K562 (cell line): ENCODE results near the gene SMPDL3B. TPM values are rescaled to one million over a fixed set of nuclear protein-coding genes. Genes with fewer than 3 reads are reported as not detected.
A peak's percentile ranks its signal among the peaks of the same experiment; 100 is the strongest.

ENCODE experiments used
- BHLHE40 ChIP-seq: IDR thresholded peaks from 2 replicates; pipeline ENCODE4 v1.6.1; 2011; ENCODE audit warnings: low read length, improper control_type of control experiment
- CBFA2T3 ChIP-seq: fragments of 450-650 bp; IDR thresholded peaks from 2 replicates; pipeline ENCODE4 v1.6.1; 2017
- DIDO1 ChIP-seq: fragments of 450-650 bp; IDR thresholded peaks from 2 replicates; pipeline ENCODE4 v1.6.1; 2016; ENCODE audit warnings: low read depth, missing biosample characterization, missing genetic modification characterization
- FOSL1 ChIP-seq: fragments of 200-800 bp; sonication (Bioruptor generic); conservative IDR thresholded peaks from 2 replicates; pipeline ENCODE4 v1.6.1; 2016; ENCODE audit warnings: missing genetic modification characterization, missing compliant biosample characterization
- HEY1 ChIP-seq: fragments of 250-450 bp; sonication (Bioruptor Pico); IDR thresholded peaks from 2 replicates; pipeline ENCODE4 v1.5.0; 2020; ENCODE audit warnings: mild to moderate bottlenecking, moderate library complexity, borderline replicate concordance
- HLTF ChIP-seq: fragments of 450-650 bp; IDR thresholded peaks from 2 replicates; pipeline ENCODE4 v1.6.1; 2016
- HOXB6 ChIP-seq: fragments of 250-450 bp; sonication (Bioruptor Pico); IDR thresholded peaks from 2 replicates; pipeline ENCODE4 v1.5.1; 2022; ENCODE audit warnings: mild to moderate bottlenecking, borderline replicate concordance
- JUND ChIP-seq, 2 experiments: IDR thresholded peaks; 2 replicates in 1 of 2; 3 replicates in 1 of 2; pipeline ENCODE4 v1.6.1; 2011; ENCODE audit warnings: borderline replicate concordance in 2 of 2, low read depth in 2 of 2, low read length in 2 of 2, improper control_type of control experiment in 1 of 2, missing biosample characterization in 1 of 2, missing genetic modification characterization in 1 of 2, missing genetic modification reagents in 1 of 2
- KLF10 ChIP-seq: fragments of 250-450 bp; sonication (Bioruptor Pico); IDR thresholded peaks from 2 replicates; pipeline ENCODE4 v1.6.1; 2021; ENCODE audit warnings: matching md5 sums
- PKNOX1 ChIP-seq: fragments of 450-650 bp; IDR thresholded peaks from 2 replicates; pipeline ENCODE4 v1.6.1; 2016
- POU5F1 ChIP-seq: fragments of 150-350 bp; IDR thresholded peaks from 2 replicates; pipeline ENCODE4 v1.6.1; 2014; ENCODE audit warnings: borderline replicate concordance, low read length, low read depth, mild to moderate bottlenecking; ENCODE audit not compliant: partially characterized antibody
- RFX7 ChIP-seq: fragments of 250-450 bp; sonication (Bioruptor Pico); IDR thresholded peaks from 2 replicates; pipeline ENCODE4 v1.5.1; 2021; ENCODE audit warnings: mild to moderate bottlenecking
- SFPQ ChIP-seq: fragments of 200-400 bp; formaldehyde crosslinking; IDR thresholded peaks from 2 replicates; pipeline ENCODE4 v1.6.1; 2017; ENCODE audit warnings: mild to moderate bottlenecking, low read depth, low read length, moderate library complexity
- TRIM28 ChIP-seq: fragments of 450-650 bp; IDR thresholded peaks from 2 replicates; pipeline ENCODE4 v1.6.1; 2017
- U2AF1 ChIP-seq: fragments of 200-400 bp; formaldehyde crosslinking; optimal IDR thresholded peaks from 2 replicates; pipeline ENCODE3; 2017; ENCODE audit warnings: mild to moderate bottlenecking, low read depth, low read length, moderate library complexity
- VEZF1 ChIP-seq: fragments of 200-800 bp; sonication (Bioruptor generic); IDR thresholded peaks from 2 replicates; pipeline ENCODE4 v1.6.1; 2017; ENCODE audit warnings: missing genetic modification characterization, missing compliant biosample characterization
- XRCC3 ChIP-seq: fragments of 450-650 bp; IDR thresholded peaks from 2 replicates; pipeline ENCODE4 v1.6.1; 2017; ENCODE audit warnings: mild to moderate bottlenecking, moderate library complexity
- ZNF175 ChIP-seq: fragments of 200-800 bp; sonication (Bioruptor generic); IDR thresholded peaks from 2 replicates; pipeline ENCODE4 v1.6.1; 2016; ENCODE audit warnings: low read depth, mild to moderate bottlenecking, missing genetic modification characterization, missing compliant biosample characterization
- ZNF316 ChIP-seq: fragments of 450-650 bp; IDR thresholded peaks from 2 replicates; pipeline ENCODE4 v1.6.1; 2016
- ZNF41 ChIP-seq: fragments of 250-450 bp; sonication (Bioruptor Pico); conservative IDR thresholded peaks from 2 replicates; pipeline ENCODE4 v1.4.0; 2020; ENCODE audit warnings: mild to moderate bottlenecking
- polyA plus RNA-seq, 8 experiments: library from polyadenylated mRNA; depleted of rRNA in 4 of 8; stranded (reverse) in 5 of 8; unstranded in 3 of 8; fragments of >200 nt; fragmentation: Nextera tagmentation in 2 of 8; fragmentation: Illumina TruSeq in 1 of 8; extraction: Ambion mirVana in 2 of 8; extraction: Trizol in 1 of 8; gene quantifications; 2 replicates each; pipeline versions ENCODE4 v1.2.1 to v1.2.3, GENCODE V29; 2011 to 2014; ENCODE audit warnings: inconsistent platforms in 1 of 8, missing spikeins in 1 of 8
- total RNA-seq, 7 experiments: library from RNA; depleted of rRNA in 6 of 7; stranded (reverse); fragments of >200 nt in 6 of 7; fragmentation: Illumina TruSeq in 2 of 7; extraction: Trizol in 2 of 7; gene quantifications; 2 replicates each; pipeline versions ENCODE4 v1.2.1 to v1.2.3, GENCODE V29; 2011 to 2021; ENCODE audit warnings: low replicate concordance in 1 of 7

Gene SMPDL3B
- total and polyA plus RNA-seq, 9 of the 15 experiments (the other 6 are each of a cell fraction or from before 2014, with no cell fraction given): 0.07 to 1.2 (median 0.73) TPM

GRCh38 chr1:27979859-27980201, 45.0 kb downstream of the SMPDL3B start (continued):
- TF ChIP-seq VEZF1 (CRISPR knock-in tag) (peak; percentile 2; the same call in 1 of the 2 replicates), XRCC3 (no peak), DIDO1 (tag) (no peak), TRIM28 (no peak), ZNF316 (no peak), CBFA2T3 (no peak), RFX7 (no peak), JUND (IDR thresholded peaks at IDR 0.05; ENCODE audit: borderline replicate concordance, low read depth, low read length) (no peak), JUND (tag; IDR thresholded peaks at IDR 0.05; ENCODE audit: borderline replicate concordance, low read depth, low read length) (peak; percentile 0; the same call in 1 of the 3 replicates), HEY1 (CRISPR knock-in tag) (no peak), HLTF (no peak), POU5F1 (no peak), BHLHE40 (no peak), KLF10 (CRISPR knock-in tag) (no peak), PKNOX1 (no peak), FOSL1 (tag) (no peak), ZNF41 (CRISPR knock-in tag) (no peak), HOXB6 (CRISPR knock-in tag) (no peak), ZNF175 (CRISPR knock-in tag) (0 out of 2 replicates have a peak, but pooled peaks have one; percentile 1), U2AF1 (no peak), SFPQ (no peak)
